Epithelial cell of esophagus (primary cell): Measurements from ENCODE around the gene NAPA.
A peak's percentile ranks its signal among the peaks of the same experiment; 100 is the strongest.

Source experiments
- DNase-seq: peaks from one replicate; pipeline ENCODE4 v3.0.0; 2010; ENCODE audit warnings: low read depth
- H3K4me3 ChIP-seq: 2 replicates; pipeline ENCODE4 v1.5.1; 2011; ENCODE audit warnings: mild to moderate bottlenecking, low read length, control low read depth
- CTCF ChIP-seq: IDR thresholded peaks from 2 replicates; pipeline ENCODE4 v1.5.1; 2011; ENCODE audit warnings: low read depth, mild to moderate bottlenecking, low read length, control low read depth, inconsistent platforms; ENCODE audit not compliant: insufficient read depth; ENCODE audit errors: missing control alignments

NAPA gene

GRCh38 chr19:47459477-47459876 lies 55.4 kb downstream of the NAPA start:
- DNase-seq = no peak
- H3K4me3 ChIP-seq = no peak overlapping the region
- no peak for TF ChIP-seq CTCF

GRCh38 chr19:47458672-47459071 lies 56.2 kb downstream of the NAPA start:
- DNase-seq = no peak
- no peak for TF ChIP-seq CTCF
- no peak overlapping the region for H3K4me3 ChIP-seq

GRCh38 chr19:47456721-47457474 lies 58.0 kb downstream of the NAPA start:
- no peak for TF ChIP-seq CTCF
- no peak for DNase-seq
- no peak overlapping the region for H3K4me3 ChIP-seq

GRCh38 chr19:47450478-47450877 lies 64.4 kb downstream of the NAPA start:
- H3K4me3 ChIP-seq = no peak overlapping the region
- DNase-seq = no peak
- no peak for TF ChIP-seq CTCF

GRCh38 chr19:47448360-47448727 lies 66.5 kb downstream of the NAPA start:
- no peak for DNase-seq
- H3K4me3 ChIP-seq = no peak overlapping the region
- no peak for TF ChIP-seq CTCF

- H3K4me3 ChIP-seq = no peak overlapping the region
- no peak for TF ChIP-seq CTCF
- peak; percentile 77 for DNase-seq
Observed at GRCh38 chr19:47447470-47448359, 67.1 kb downstream of the NAPA start.
